PC-9 (cell line): ENCODE results near the gene CAPN10. TPM values are rescaled to one million over a fixed set of nuclear protein-coding genes. Genes with fewer than 3 reads are reported as not detected.

Experiments used
- BruUV-seq: library from RNA; stranded (reverse); fragments of 400-500 nt; replicated peaks from 2 replicates; lab custom pipeline; 2021; lab: Mats Ljungman, UMichigan
- CTCF ChIA-PET: fragments of 300-600 bp; sonication (Branson Sonifier 250); formaldehyde crosslinking; loops from one replicate; lab custom pipeline; 2022; ENCODE audit warnings: antibody characterized with exemption; lab: Charles Lee
- POLR2A ChIA-PET: fragments of 300-600 bp; sonication (Branson Sonifier 250); formaldehyde crosslinking; loops from one replicate; lab custom pipeline; 2022; ENCODE audit warnings: antibody characterized with exemption; ENCODE audit not compliant: unreplicated experiment; lab: Charles Lee
- DNase-seq, 2 experiments: peaks; one replicate each; pipeline versions ENCODE4 v3.0.0 to v3.0.0-alpha.2; 2015 to 2022; ENCODE audit warnings: mixed read lengths in 1 of 2
- H2AFZ ChIP-seq: fragments of 200-600 bp; sonication (generic); 2 replicates; pipeline ENCODE4 v1.8.1; 2017; ENCODE audit warnings: antibody characterized with exemption
- H3F3A ChIP-seq: fragments of 200-600 bp; sonication (generic); 2 replicates; pipeline ENCODE4 v1.8.1; 2017; ENCODE audit warnings: antibody characterized with exemption, mild to moderate bottlenecking, low read depth; ENCODE audit not compliant: insufficient read depth
- H3K27ac ChIP-seq: fragments of 200-600 bp; sonication (generic); 2 replicates; pipeline ENCODE4 v1.6.1; 2016; ENCODE audit warnings: mixed run types
- H3K27me3 ChIP-seq: fragments of 200-600 bp; sonication (generic); 2 replicates; pipeline ENCODE4 v1.6.1; 2016; ENCODE audit warnings: low read depth, mixed run types; ENCODE audit not compliant: insufficient read depth
- H3K36me3 ChIP-seq: fragments of 200-600 bp; sonication (generic); 2 replicates; pipeline ENCODE4 v1.6.1; 2016; ENCODE audit warnings: low read depth, mixed run types
- H3K4me1 ChIP-seq: fragments of 200-600 bp; sonication (generic); replicated peaks from 2 replicates; pipeline ENCODE4 v1.6.1; 2016; ENCODE audit warnings: mixed run types; ENCODE audit not compliant: insufficient read depth
- H3K4me2 ChIP-seq: fragments of 200-600 bp; sonication (generic); 2 replicates; pipeline ENCODE4 v1.6.1; 2017; ENCODE audit warnings: mixed run types
- H3K4me3 ChIP-seq: fragments of 200-600 bp; sonication (generic); 2 replicates; pipeline ENCODE4 v1.6.1; 2016; ENCODE audit warnings: mixed run types
- H3K79me2 ChIP-seq: fragments of 200-600 bp; sonication (generic); 2 replicates; pipeline ENCODE4 v1.6.1; 2017; ENCODE audit warnings: low read depth, mixed run types
- H3K9me2 ChIP-seq: fragments of 200-600 bp; sonication (generic); 2 replicates; pipeline ENCODE4 v1.8.1; 2017; ENCODE audit warnings: mild to moderate bottlenecking; ENCODE audit not compliant: insufficient read depth
- H3K9me3 ChIP-seq: fragments of 200-600 bp; sonication (generic); 2 replicates; pipeline ENCODE4 v1.8.1; 2016; ENCODE audit warnings: low read depth; ENCODE audit not compliant: insufficient read depth
- H4K20me1 ChIP-seq: fragments of 200-600 bp; sonication (generic); 2 replicates; pipeline ENCODE4 v1.8.1; 2017; ENCODE audit not compliant: insufficient read depth
- CTCF ChIP-seq: fragments of 200-600 bp; sonication (generic); conservative IDR thresholded peaks from 2 replicates; pipeline ENCODE4 v1.6.1; 2017; ENCODE audit warnings: mixed run types, antibody characterized with exemption, mild to moderate bottlenecking, moderate library complexity
- EZH2 ChIP-seq: fragments of 200-600 bp; sonication (generic); IDR thresholded peaks from 2 replicates; pipeline ENCODE4 v1.8.0; 2017; ENCODE audit warnings: antibody characterized with exemption, low read depth
- intact Hi-C: fragments of 100-400 bp; cut with micrococcal nuclease; formaldehyde crosslinking; loops from one replicate; pipeline ENCODE4 v1.10.0; 2022; ENCODE audit not compliant: unreplicated experiment
- total RNA-seq: library from RNA; stranded (reverse); gene quantifications from 2 replicates; pipeline ENCODE4 v1.2.3, GENCODE V29; 2021

CAPN10 gene
- total RNA-seq, 1 experiment from 2014 or later: 49.8 TPM

GRCh38 chr2:240626531-240627300, 40.2 kb downstream of the CAPN10 start:
- CTCF ChIA-PET: no interaction called here
- Histone ChIP-seq H3K36me3 (no peaks in the 10 kb centered on the region), H4K20me1 (no peaks in the 10 kb centered on the region), H3K9me3 (no peaks in the 10 kb centered on the region), H2AFZ (no peak overlapping the region), H3K4me2 (no peak overlapping the region), H3K4me3 (no peak overlapping the region), H3K4me1 (no peaks in the 10 kb centered on the region), H3K79me2 (no peaks in the 10 kb centered on the region), H3K27me3 (peaks cover 45% of the 10 kb centered on the region), H3F3A (no peaks in the 10 kb centered on the region), H3K27ac (no peak overlapping the region), H3K9me2 (no peaks in the 10 kb centered on the region)
- intact Hi-C loops: no loop called here
- TF ChIP-seq EZH2: no peak
- TF ChIP-seq CTCF: no peak
- DNase-seq: no peak
- POLR2A ChIA-PET: no interaction called here
- no TSS peak for BruUV-seq

DNA sequence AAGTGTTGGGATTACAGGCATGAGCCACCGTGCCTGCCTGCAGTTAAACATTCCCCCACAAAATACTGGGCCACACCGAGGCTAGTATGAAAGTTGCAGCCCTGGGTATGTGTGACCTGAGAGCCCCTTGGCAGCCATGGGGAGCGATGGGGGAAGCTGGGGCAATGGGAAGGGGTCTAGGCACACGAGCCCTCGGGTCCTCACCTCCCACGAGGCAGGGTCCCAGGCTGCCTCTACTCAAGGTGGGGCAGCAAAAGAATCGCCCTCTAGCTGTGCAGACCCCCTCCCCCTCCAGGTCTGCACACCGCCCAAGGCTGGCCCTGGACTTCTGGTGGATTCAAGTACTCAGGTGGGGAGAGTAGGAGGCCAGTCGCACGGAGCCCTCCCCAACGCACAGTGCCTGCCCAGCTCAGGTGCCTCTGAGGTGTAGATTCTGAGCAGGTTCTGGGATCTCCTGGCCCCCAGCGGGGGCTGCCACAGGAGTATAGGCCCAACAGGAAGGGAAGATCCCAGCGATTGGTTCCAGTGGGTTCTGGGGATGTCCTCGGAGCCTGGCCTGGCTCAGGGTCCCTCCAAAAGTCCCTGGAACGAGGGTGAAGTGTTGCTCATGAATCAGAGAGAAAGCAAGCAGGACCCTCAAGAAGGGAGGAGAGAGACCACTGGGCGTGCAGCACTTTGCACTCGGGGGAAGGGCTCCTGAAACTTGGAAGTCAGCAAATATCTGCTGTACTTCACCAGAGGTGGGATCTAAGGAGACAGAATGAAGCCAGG, 41.4 kb downstream of the CAPN10 start:
- POLR2A ChIA-PET: no interaction called here
- intact Hi-C loops: no loop called here
- no peaks in the 10 kb centered on the region for H3K9me2 ChIP-seq

GRCh38 chr2:240628507-240628807, 41.9 kb downstream of the CAPN10 start:
- CTCF ChIA-PET: interaction anchor here (0.7 kb wide), 1 partner anchor 10 kb away, joined by 13 read pairs; no protein-coding TSS in a partner anchor
- Histone ChIP-seq H3K27me3 (peaks cover 44% of the 10 kb centered on the region), H3K4me1 (no peaks in the 10 kb centered on the region), H3K9me2 (no peaks in the 10 kb centered on the region), H3K4me2 (no peak overlapping the region), H3K9me3 (peaks cover 2% of the 10 kb centered on the region; the same call in 1 of the 2 replicates), H4K20me1 (no peaks in the 10 kb centered on the region), H3F3A (no peaks in the 10 kb centered on the region), H2AFZ (no peak overlapping the region; the same call in 1 of the 2 replicates), H3K4me3 (no peak overlapping the region), H3K79me2 (no peaks in the 10 kb centered on the region), H3K27ac (no peak overlapping the region), H3K36me3 (no peaks in the 10 kb centered on the region)
- POLR2A ChIA-PET: no interaction called here
- intact Hi-C loops: no loop called here
- BruUV-seq: no TSS peak
- DNase-seq: no peak
- TF ChIP-seq EZH2 (no peak), CTCF (no peak)

More for the DNA sequence above, 41.4 kb downstream of the CAPN10 start:
- H3K27me3 ChIP-seq: peaks cover 44% of the 10 kb centered on the region
- no peaks in the 10 kb centered on the region for H3K4me1 ChIP-seq
- H3K9me3 ChIP-seq: no peaks in the 10 kb centered on the region
- H3K4me2 ChIP-seq: no peak overlapping the region
- CTCF ChIA-PET: no interaction called here
- no peaks in the 10 kb centered on the region for H3K36me3 ChIP-seq
- DNase-seq: no peak
- BruUV-seq: no TSS peak
- no peaks in the 10 kb centered on the region for H4K20me1 ChIP-seq
- H3F3A ChIP-seq: no peaks in the 10 kb centered on the region
- no peak overlapping the region; the same call in 1 of the 2 replicates for H2AFZ ChIP-seq
- TF ChIP-seq EZH2 (no peak), CTCF (no peak)
- H3K4me3 ChIP-seq: no peak overlapping the region
- no peaks in the 10 kb centered on the region for H3K79me2 ChIP-seq
- H3K27ac ChIP-seq: no peak overlapping the region
